Neural cell (in vitro differentiated cells): ENCODE data around the gene MRPL52. TPM values are rescaled to one million over a fixed set of nuclear protein-coding genes. Genes with fewer than 3 reads are reported as not detected.

ENCODE experiments used
- H2AFZ ChIP-seq: fragments of 200-600, 300-800 bp; sonication (generic), shearing (Covaris generic); 2 replicates; pipeline ENCODE4 v1.6.0; 2014; ENCODE audit warnings: low read depth, mild to moderate bottlenecking, antibody characterized with exemption, low read length, moderate library complexity
- H3F3A ChIP-seq: fragments of 200-600 bp; shearing (Covaris generic); 2 replicates; pipeline ENCODE4 v1.6.1; 2016; ENCODE audit warnings: mild to moderate bottlenecking, moderate library complexity, mixed read lengths, antibody characterized with exemption, low read length; ENCODE audit not compliant: insufficient read depth, poor library complexity, severe bottlenecking
- H3K27ac ChIP-seq: fragments of 200-600, 300-800 bp; sonication (generic), shearing (Covaris generic); 2 replicates; pipeline ENCODE4 v1.5.1; 2014; ENCODE audit warnings: mild to moderate bottlenecking, low read length, moderate library complexity
- H3K27me3 ChIP-seq: fragments of 300-800, 200-600 bp; sonication (generic), shearing (Covaris generic); 2 replicates; pipeline ENCODE4 v1.6.0; 2014; ENCODE audit warnings: mild to moderate bottlenecking, low read depth, low read length, moderate library complexity; ENCODE audit not compliant: insufficient read depth
- H3K36me3 ChIP-seq: fragments of 300-800, 200-600 bp; sonication (generic), shearing (Covaris generic); 2 replicates; pipeline ENCODE4 v1.5.1; 2014; ENCODE audit warnings: mild to moderate bottlenecking, antibody characterized with exemption, low read length, moderate library complexity; ENCODE audit not compliant: insufficient read depth
- H3K4me2 ChIP-seq: fragments of 300-800, 200-600 bp; sonication (generic), shearing (Covaris generic); 2 replicates; pipeline ENCODE4 v1.6.0; 2014; ENCODE audit warnings: mild to moderate bottlenecking, low read length
- H3K4me3 ChIP-seq: fragments of 300-800, 200-600 bp; sonication (generic), shearing (Covaris generic); 2 replicates; pipeline ENCODE4 v1.5.1; 2014; ENCODE audit warnings: mild to moderate bottlenecking, low read length, moderate library complexity
- H3K79me2 ChIP-seq: fragments of 200-600 bp; shearing (Covaris generic); replicated peaks from 2 replicates; pipeline ENCODE4 v1.6.0; 2014; ENCODE audit warnings: mild to moderate bottlenecking, low read length, moderate library complexity; ENCODE audit not compliant: insufficient read depth
- H3K9ac ChIP-seq: fragments of 300-800, 200-600 bp; sonication (generic), shearing (Covaris generic); 2 replicates; pipeline ENCODE4 v1.6.1; 2016; ENCODE audit warnings: mild to moderate bottlenecking, low read length, mixed read lengths
- H3K9me2 ChIP-seq: fragments of 200-600 bp; shearing (Covaris generic); 2 replicates; pipeline ENCODE4 v1.6.1; 2016; ENCODE audit warnings: mild to moderate bottlenecking, low read length, mixed read lengths; ENCODE audit not compliant: insufficient read depth
- H3K9me3 ChIP-seq: fragments of 200-600, 300-800 bp; sonication (generic), shearing (Covaris generic); 2 replicates; pipeline ENCODE4 v1.6.1; 2016; ENCODE audit warnings: mild to moderate bottlenecking, mixed run types, low read length, moderate library complexity, mixed read lengths
- H4K20me1 ChIP-seq: fragments of 200-600 bp; shearing (Covaris generic); 2 replicates; pipeline ENCODE4 v1.6.1; 2016; ENCODE audit warnings: mild to moderate bottlenecking, mixed run types; ENCODE audit not compliant: insufficient read depth
- CTCF ChIP-seq: fragments of 450-650 bp; IDR thresholded peaks from 2 replicates; pipeline ENCODE4 v1.5.1; 2014; ENCODE audit warnings: antibody characterized with exemption, mild to moderate bottlenecking, moderate library complexity; ENCODE audit not compliant: poor library complexity, severe bottlenecking
- MXI1 ChIP-seq: fragments of 450-650 bp; conservative IDR thresholded peaks from 2 replicates; pipeline ENCODE4 v1.6.1; 2014; ENCODE audit warnings: antibody characterized with exemption, mild to moderate bottlenecking; ENCODE audit not compliant: poor library complexity, severe bottlenecking
- POLR2AphosphoS5 ChIP-seq: IDR thresholded peaks from 2 replicates; pipeline ENCODE4 v1.6.1; 2012
- TAF1 ChIP-seq: IDR thresholded peaks from 2 replicates; pipeline ENCODE4 v1.6.1; 2012; ENCODE audit warnings: low read depth
- polyA plus RNA-seq: library from polyadenylated mRNA; depleted of rRNA; stranded (reverse); fragments of >200 nt; gene quantifications from 2 replicates; pipeline ENCODE4 v1.2.3, GENCODE V29; 2014
- small RNA-seq, 3 experiments: library from RNA; depleted of rRNA; stranded (forward); fragments of <200 nt; gene quantifications; one replicate each; pipeline ENCODE3, GENCODE V24; 2012

The MRPL52 gene
- polyA plus RNA-seq, 1 donor from 2014 or later = 161 TPM

- peak overlapping the region; percentile 100 for H3K9ac ChIP-seq
- peaks cover 29% of the 10 kb centered on the region for H3K79me2 ChIP-seq
- H3K4me3 ChIP-seq = peak overlapping the region; percentile 90
- peak overlapping the region; percentile 99 for H3K4me2 ChIP-seq
- H3K27ac ChIP-seq = peak overlapping the region; percentile 97
- H4K20me1 ChIP-seq = no peaks in the 10 kb centered on the region
- H3K9me2 ChIP-seq = no peaks in the 10 kb centered on the region
- no peaks in the 10 kb centered on the region for H3K36me3 ChIP-seq
- TF ChIP-seq TAF1 (no peak), CTCF (no peak), MXI1 (no peak), POLR2AphosphoS5 (no peak)
- H2AFZ ChIP-seq = no peak overlapping the region
- H3F3A ChIP-seq = peaks cover 8% of the 10 kb centered on the region
- H3K27me3 ChIP-seq = no peaks in the 10 kb centered on the region
- H3K9me3 ChIP-seq = no peaks in the 10 kb centered on the region
Observed at GRCh38 chr14:22884076-22884737, 54.5 kb downstream of the MRPL52 start.

Small RNA genes within 50 kb of the gene (small RNA-seq; reads per million reads assigned to genes)
- gene RF00019 = 0 to 1.2 (median 0) reads per million in 3 experiments

Other genes with a start within 250 kb of the MRPL52 start
- 297 and 369 TPM in 2 replicates for gene DAD1, start 240.7 kb upstream of the MRPL52 start, polyA plus RNA-seq
- 2.6 and 3.0 TPM in 2 replicates for gene ABHD4, start 231.6 kb upstream of the MRPL52 start, polyA plus RNA-seq
- not detected in 2 replicates for gene OR6J1, start 185.5 kb upstream of the MRPL52 start, polyA plus RNA-seq
- gene OXA1L, start 63.2 kb upstream of the MRPL52 start, polyA plus RNA-seq = 60.7 and 76.1 TPM in 2 replicates
- not detected in 2 replicates for gene SLC7A7, start 14.5 kb upstream of the MRPL52 start, polyA plus RNA-seq
- gene MMP14, start 6.7 kb downstream of the MRPL52 start, polyA plus RNA-seq = 0.30 and 1.5 TPM in 2 replicates
- gene LRP10, start 41.9 kb downstream of the MRPL52 start, polyA plus RNA-seq = 0.22 and 1.1 TPM in 2 replicates
- gene REM2, start 53.3 kb downstream of the MRPL52 start, polyA plus RNA-seq = 28.6 and 31.1 TPM in 2 replicates
- gene RBM23, start 89.3 kb downstream of the MRPL52 start, polyA plus RNA-seq = 83.7 and 96.7 TPM in 2 replicates
- gene PRMT5, start 99.5 kb downstream of the MRPL52 start, polyA plus RNA-seq = 102 and 114 TPM in 2 replicates
- 3.2 and 12.1 TPM in 2 replicates for gene HAUS4, start 127.2 kb downstream of the MRPL52 start, polyA plus RNA-seq
- 0.52 and 1.9 TPM in 2 replicates for gene AJUBA, start 152.7 kb downstream of the MRPL52 start, polyA plus RNA-seq
- 4.7 and 7.1 TPM in 2 replicates for gene C14orf93, start 180.3 kb downstream of the MRPL52 start, polyA plus RNA-seq
- gene PSMB5, start 205.0 kb downstream of the MRPL52 start, polyA plus RNA-seq = 147 and 168 TPM in 2 replicates
- gene PSMB11, start 212.3 kb downstream of the MRPL52 start, polyA plus RNA-seq = not detected in 2 replicates
- 31.7 and 37.0 TPM in 2 replicates for gene CDH24, start 227.6 kb downstream of the MRPL52 start, polyA plus RNA-seq